ENCODE measurements around the gene CGREF1.

CGREF1 gene

DNA sequence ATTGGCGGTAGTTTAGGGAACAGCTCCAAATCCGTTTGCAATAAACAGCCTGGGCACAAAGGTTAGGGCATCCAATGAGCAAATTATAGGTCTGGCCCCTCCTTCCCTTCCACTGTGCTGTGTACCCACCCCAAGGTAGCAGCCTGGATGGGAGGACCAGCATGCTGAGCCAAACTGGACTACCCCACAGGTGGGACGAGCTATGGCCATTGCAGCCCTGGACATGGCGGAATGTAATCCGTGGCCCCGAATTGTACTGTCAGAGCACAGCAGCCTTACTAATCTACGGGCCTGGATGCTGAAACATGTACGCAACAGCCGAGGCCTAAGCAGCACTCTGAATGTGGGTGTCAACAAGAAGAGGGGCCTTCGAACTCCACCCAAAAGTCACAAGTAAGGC is 60.7 kb downstream of the CGREF1 start:
- H3F3A ChIP-seq (ENCODE audit: control insufficient read depth, insufficient read depth), result no peaks in the 10 kb centered on the region
- no peaks in the 10 kb centered on the region for H3K79me2 ChIP-seq (ENCODE audit: control insufficient read depth, low read length)
- H3K4me2 ChIP-seq (ENCODE audit: low read length), result no peak overlapping the region
- no peaks in the 10 kb centered on the region for H3K27me3 ChIP-seq (ENCODE audit: control insufficient read depth, low read length)
- H4K20me1 ChIP-seq (ENCODE audit: control insufficient read depth, insufficient read depth, low read depth, low read length), result no peaks in the 10 kb centered on the region
- H3K9me3 ChIP-seq (ENCODE audit: control insufficient read depth, insufficient read depth, low read length), result no peaks in the 10 kb centered on the region
- no peak for TF ChIP-seq EZH2phosphoT487 (IDR thresholded peaks at IDR 0.05; ENCODE audit: borderline replicate concordance, low read length)
- TF ChIP-seq, protein P1, sequence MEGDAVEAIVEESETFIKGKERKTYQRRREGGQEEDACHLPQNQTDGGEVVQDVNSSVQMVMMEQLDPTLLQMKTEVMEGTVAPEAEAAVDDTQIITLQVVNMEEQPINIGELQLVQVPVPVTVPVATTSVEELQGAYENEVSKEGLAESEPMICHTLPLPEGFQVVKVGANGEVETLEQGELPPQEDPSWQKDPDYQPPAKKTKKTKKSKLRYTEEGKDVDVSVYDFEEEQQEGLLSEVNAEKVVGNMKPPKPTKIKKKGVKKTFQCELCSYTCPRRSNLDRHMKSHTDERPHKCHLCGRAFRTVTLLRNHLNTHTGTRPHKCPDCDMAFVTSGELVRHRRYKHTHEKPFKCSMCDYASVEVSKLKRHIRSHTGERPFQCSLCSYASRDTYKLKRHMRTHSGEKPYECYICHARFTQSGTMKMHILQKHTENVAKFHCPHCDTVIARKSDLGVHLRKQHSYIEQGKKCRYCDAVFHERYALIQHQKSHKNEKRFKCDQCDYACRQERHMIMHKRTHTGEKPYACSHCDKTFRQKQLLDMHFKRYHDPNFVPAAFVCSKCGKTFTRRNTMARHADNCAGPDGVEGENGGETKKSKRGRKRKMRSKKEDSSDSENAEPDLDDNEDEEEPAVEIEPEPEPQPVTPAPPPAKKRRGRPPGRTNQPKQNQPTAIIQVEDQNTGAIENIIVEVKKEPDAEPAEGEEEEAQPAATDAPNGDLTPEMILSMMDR (IDR thresholded peaks at IDR 0.05; ENCODE audit: low read depth, low read length, poor library complexity, severe bottlenecking), result no peak
- no peaks in the 10 kb centered on the region for H3K4me1 ChIP-seq (ENCODE audit: control insufficient read depth, low read length)
- H3K36me3 ChIP-seq (ENCODE audit: control insufficient read depth, low read length), result peaks cover 42% of the 10 kb centered on the region
- H3K27ac ChIP-seq (ENCODE audit: low read depth, low read length), result no peak overlapping the region
- no peak overlapping the region for H3K4me3 ChIP-seq (ENCODE audit: low read length)
- no peaks in the 10 kb centered on the region for H3K9me2 ChIP-seq (replicated peaks; ENCODE audit: control insufficient read depth, low read length)

- Histone ChIP-seq H3K27me3 (ENCODE audit: control insufficient read depth, low read length) (no peaks in the 10 kb centered on the region), H3K9me2 (replicated peaks; ENCODE audit: control insufficient read depth, low read length) (no peaks in the 10 kb centered on the region), H3K79me2 (ENCODE audit: control insufficient read depth, low read length) (peaks cover 2% of the 10 kb centered on the region), H3K9me3 (ENCODE audit: control insufficient read depth, insufficient read depth, low read length) (no peaks in the 10 kb centered on the region), H3K27ac (ENCODE audit: low read depth, low read length) (no peak overlapping the region), H3K36me3 (ENCODE audit: control insufficient read depth, low read length) (peaks cover 42% of the 10 kb centered on the region), H3F3A (ENCODE audit: control insufficient read depth, insufficient read depth) (no peaks in the 10 kb centered on the region), H4K20me1 (ENCODE audit: control insufficient read depth, insufficient read depth, low read depth, low read length) (no peaks in the 10 kb centered on the region), H3K4me2 (ENCODE audit: low read length) (no peak overlapping the region), H3K4me3 (ENCODE audit: low read length) (no peak overlapping the region), H3K4me1 (ENCODE audit: control insufficient read depth, low read length) (peaks cover 7% of the 10 kb centered on the region)
- no peak for TF ChIP-seq EZH2phosphoT487 (IDR thresholded peaks at IDR 0.05; ENCODE audit: borderline replicate concordance, low read length)
- TF ChIP-seq, protein P1 (IDR thresholded peaks at IDR 0.05; ENCODE audit: low read depth, low read length, poor library complexity, severe bottlenecking), result no peak
These were observed 61.7 kb downstream of the CGREF1 start for GRCh38 chr2:27057184-27057583.

DNA sequence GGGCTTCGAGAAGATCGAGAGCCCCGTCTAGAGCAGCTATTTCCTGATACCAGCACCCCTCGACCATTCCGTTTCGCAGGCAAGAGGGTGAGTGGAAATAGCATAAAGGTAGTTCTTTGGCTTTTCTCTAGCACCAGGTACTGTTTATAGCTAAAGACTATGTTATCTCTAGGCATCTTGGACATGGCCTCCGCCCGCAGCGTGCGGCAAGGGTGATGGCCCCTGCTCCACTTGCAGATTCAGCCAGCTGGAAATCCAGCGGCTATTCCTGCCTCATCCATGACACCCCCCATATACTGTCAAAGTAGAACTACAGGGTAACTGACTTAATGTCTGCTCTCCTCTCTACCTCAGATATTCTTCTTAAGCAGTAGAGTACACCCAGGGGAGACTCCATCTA is 64.2 kb downstream of the CGREF1 start:
- Histone ChIP-seq H4K20me1 (ENCODE audit: control insufficient read depth, insufficient read depth, low read depth, low read length) (no peaks in the 10 kb centered on the region), H3K27ac (ENCODE audit: low read depth, low read length) (no peak overlapping the region), H3K27me3 (ENCODE audit: control insufficient read depth, low read length) (no peaks in the 10 kb centered on the region), H3K4me2 (ENCODE audit: low read length) (no peak overlapping the region), H3K9me2 (replicated peaks; ENCODE audit: control insufficient read depth, low read length) (no peaks in the 10 kb centered on the region), H3K36me3 (ENCODE audit: control insufficient read depth, low read length) (peaks cover 42% of the 10 kb centered on the region), H3K4me1 (ENCODE audit: control insufficient read depth, low read length) (peaks cover 10% of the 10 kb centered on the region), H3K79me2 (ENCODE audit: control insufficient read depth, low read length) (peaks cover 4% of the 10 kb centered on the region), H3K4me3 (ENCODE audit: low read length) (no peak overlapping the region), H3F3A (ENCODE audit: control insufficient read depth, insufficient read depth) (peaks cover 2% of the 10 kb centered on the region; the same call in 1 of the 2 replicates), H3K9me3 (ENCODE audit: control insufficient read depth, insufficient read depth, low read length) (no peaks in the 10 kb centered on the region)
- TF ChIP-seq EZH2phosphoT487 (IDR thresholded peaks at IDR 0.05; ENCODE audit: borderline replicate concordance, low read length), result no peak
- TF ChIP-seq, protein P1 (IDR thresholded peaks at IDR 0.05; ENCODE audit: low read depth, low read length, poor library complexity, severe bottlenecking), result no peak
